ENCODE results near the gene MIX23.

GRCh38 chr3:122342803-122343202 lies 40.2 kb downstream of the MIX23 start:
- TF ChIP-seq CTCF (conservative IDR thresholded peaks at IDR 0.05; ENCODE audit: low read depth, low read length), result no peak
- no peak for TF ChIP-seq EZH2 (IDR thresholded peaks at IDR 0.05; ENCODE audit: low read length, unreplicated experiment)

All from PC-3 (cell line).